Measurements from ENCODE around the gene CFB. TPM values are rescaled to one million over a fixed set of nuclear protein-coding genes. Genes with fewer than 3 reads are reported as not detected.

The CFB gene
- total and polyA plus RNA-seq, 2 of the 13 experiments (the other 11 are each of a cell fraction or from before 2014, with no cell fraction given): 171 to 513 TPM

- TF ChIP-seq, protein P1, sequence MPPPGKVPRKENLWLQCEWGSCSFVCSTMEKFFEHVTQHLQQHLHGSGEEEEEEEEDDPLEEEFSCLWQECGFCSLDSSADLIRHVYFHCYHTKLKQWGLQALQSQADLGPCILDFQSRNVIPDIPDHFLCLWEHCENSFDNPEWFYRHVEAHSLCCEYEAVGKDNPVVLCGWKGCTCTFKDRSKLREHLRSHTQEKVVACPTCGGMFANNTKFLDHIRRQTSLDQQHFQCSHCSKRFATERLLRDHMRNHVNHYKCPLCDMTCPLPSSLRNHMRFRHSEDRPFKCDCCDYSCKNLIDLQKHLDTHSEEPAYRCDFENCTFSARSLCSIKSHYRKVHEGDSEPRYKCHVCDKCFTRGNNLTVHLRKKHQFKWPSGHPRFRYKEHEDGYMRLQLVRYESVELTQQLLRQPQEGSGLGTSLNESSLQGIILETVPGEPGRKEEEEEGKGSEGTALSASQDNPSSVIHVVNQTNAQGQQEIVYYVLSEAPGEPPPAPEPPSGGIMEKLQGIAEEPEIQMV (CRISPR knock-in tag; IDR thresholded peaks at IDR 0.05; ENCODE audit: low read depth): 0 out of 2 replicates have a peak, but pooled peaks have one; percentile 23
- peak; percentile 100 for TF ChIP-seq SALL1 (CRISPR knock-in tag; IDR thresholded peaks at IDR 0.05)
- peak; percentile 99; the same call in 1 of the 2 replicates for TF ChIP-seq ZNF567 (CRISPR knock-in tag; IDR thresholded peaks at IDR 0.05; ENCODE audit: borderline replicate concordance)
- TF ChIP-seq ZNF781 (CRISPR knock-in tag; IDR thresholded peaks at IDR 0.05; ENCODE audit: borderline replicate concordance, not compliant biosample characterization): peak; percentile 61
- no peak for TF ChIP-seq ARNT (IDR thresholded peaks at IDR 0.05)
- no peak for TF ChIP-seq ZNF577 (CRISPR knock-in tag; IDR thresholded peaks at IDR 0.05; ENCODE audit: borderline replicate concordance, low read depth)
- TF ChIP-seq EED (CRISPR knock-in tag; IDR thresholded peaks at IDR 0.05): no peak; the same call in 1 of the 2 replicates
- 0 out of 2 replicates have a peak, but pooled peaks have one; percentile 33 for TF ChIP-seq BRCA1 (CRISPR knock-in tag; IDR thresholded peaks at IDR 0.05)
- no peak; the same call in 1 of the 2 replicates for TF ChIP-seq KLF15 (CRISPR knock-in tag; IDR thresholded peaks at IDR 0.05; ENCODE audit: borderline replicate concordance)
- TF ChIP-seq MEIS1 (CRISPR knock-in tag; IDR thresholded peaks at IDR 0.05; ENCODE audit: borderline replicate concordance): peak; percentile 85
- TF ChIP-seq, protein P2, sequence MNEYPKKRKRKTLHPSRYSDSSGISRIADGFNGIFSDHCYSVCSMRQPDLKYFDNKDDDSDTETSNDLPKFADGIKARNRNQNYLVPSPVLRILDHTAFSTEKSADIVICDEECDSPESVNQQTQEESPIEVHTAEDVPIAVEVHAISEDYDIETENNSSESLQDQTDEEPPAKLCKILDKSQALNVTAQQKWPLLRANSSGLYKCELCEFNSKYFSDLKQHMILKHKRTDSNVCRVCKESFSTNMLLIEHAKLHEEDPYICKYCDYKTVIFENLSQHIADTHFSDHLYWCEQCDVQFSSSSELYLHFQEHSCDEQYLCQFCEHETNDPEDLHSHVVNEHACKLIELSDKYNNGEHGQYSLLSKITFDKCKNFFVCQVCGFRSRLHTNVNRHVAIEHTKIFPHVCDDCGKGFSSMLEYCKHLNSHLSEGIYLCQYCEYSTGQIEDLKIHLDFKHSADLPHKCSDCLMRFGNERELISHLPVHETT (CRISPR knock-in tag; conservative IDR thresholded peaks at IDR 0.05): 0 out of 2 replicates have a peak, but pooled peaks have one; percentile 30
- TF ChIP-seq ZSCAN12 (CRISPR knock-in tag; IDR thresholded peaks at IDR 0.05): no peak
- TF ChIP-seq ZNF569 (CRISPR knock-in tag; IDR thresholded peaks at IDR 0.05; ENCODE audit: borderline replicate concordance): peak; percentile 45; the same call in 1 of the 2 replicates
- TF ChIP-seq ZNF660 (CRISPR knock-in tag; IDR thresholded peaks at IDR 0.05; ENCODE audit: borderline replicate concordance, low read depth): no peak
- TF ChIP-seq FUBP1 (CRISPR knock-in tag; IDR thresholded peaks at IDR 0.05; ENCODE audit: borderline replicate concordance): peak; percentile 38; the same call in 1 of the 2 replicates
- peak; percentile 95 for TF ChIP-seq ZNF747 (CRISPR knock-in tag; IDR thresholded peaks at IDR 0.05; ENCODE audit: borderline replicate concordance)
- TF ChIP-seq, protein P3, sequence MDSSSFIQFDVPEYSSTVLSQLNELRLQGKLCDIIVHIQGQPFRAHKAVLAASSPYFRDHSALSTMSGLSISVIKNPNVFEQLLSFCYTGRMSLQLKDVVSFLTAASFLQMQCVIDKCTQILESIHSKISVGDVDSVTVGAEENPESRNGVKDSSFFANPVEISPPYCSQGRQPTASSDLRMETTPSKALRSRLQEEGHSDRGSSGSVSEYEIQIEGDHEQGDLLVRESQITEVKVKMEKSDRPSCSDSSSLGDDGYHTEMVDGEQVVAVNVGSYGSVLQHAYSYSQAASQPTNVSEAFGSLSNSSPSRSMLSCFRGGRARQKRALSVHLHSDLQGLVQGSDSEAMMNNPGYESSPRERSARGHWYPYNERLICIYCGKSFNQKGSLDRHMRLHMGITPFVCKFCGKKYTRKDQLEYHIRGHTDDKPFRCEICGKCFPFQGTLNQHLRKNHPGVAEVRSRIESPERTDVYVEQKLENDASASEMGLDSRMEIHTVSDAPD (CRISPR knock-in tag; IDR thresholded peaks at IDR 0.05): no peak; the same call in 1 of the 2 replicates
- TF ChIP-seq, protein P4, sequence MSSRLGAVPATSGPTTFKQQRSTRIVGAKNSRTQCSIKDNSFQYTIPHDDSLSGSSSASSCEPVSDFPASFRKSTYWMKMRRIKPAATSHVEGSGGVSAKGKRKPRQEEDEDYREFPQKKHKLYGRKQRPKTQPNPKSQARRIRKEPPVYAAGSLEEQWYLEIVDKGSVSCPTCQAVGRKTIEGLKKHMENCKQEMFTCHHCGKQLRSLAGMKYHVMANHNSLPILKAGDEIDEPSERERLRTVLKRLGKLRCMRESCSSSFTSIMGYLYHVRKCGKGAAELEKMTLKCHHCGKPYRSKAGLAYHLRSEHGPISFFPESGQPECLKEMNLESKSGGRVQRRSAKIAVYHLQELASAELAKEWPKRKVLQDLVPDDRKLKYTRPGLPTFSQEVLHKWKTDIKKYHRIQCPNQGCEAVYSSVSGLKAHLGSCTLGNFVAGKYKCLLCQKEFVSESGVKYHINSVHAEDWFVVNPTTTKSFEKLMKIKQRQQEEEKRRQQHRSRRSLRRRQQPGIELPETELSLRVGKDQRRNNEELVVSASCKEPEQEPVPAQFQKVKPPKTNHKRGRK (CRISPR knock-in tag; IDR thresholded peaks at IDR 0.05): no peak
- TF ChIP-seq ONECUT2 (CRISPR knock-in tag; IDR thresholded peaks at IDR 0.05): peak; percentile 87
- no peak for TF ChIP-seq ZZZ3 (CRISPR knock-in tag; IDR thresholded peaks at IDR 0.05; ENCODE audit: borderline replicate concordance)
These were observed at the start of gene CFB (continued) for GRCh38 chr6:31945507-31946369.
